IMR-90 (cell line): ENCODE measurements around the gene MYO3B. TPM values are rescaled to one million over a fixed set of nuclear protein-coding genes. Genes with fewer than 3 reads are reported as not detected.

Source experiments
- ATAC-seq: fragments of 200-7000 bp; cut with Tn5 transposase; 2 replicates; pipeline ENCODE4 v1.9.1; 2020; ENCODE audit warnings: low read depth, mild to moderate bottlenecking, moderate library complexity
- BruUV-seq: library from RNA; stranded (reverse); fragments of 400-500 nt; replicated peaks from 2 replicates; lab custom pipeline; 2021; lab: Mats Ljungman, UMichigan
- CTCF ChIA-PET: fragments of 300-600 bp; formaldehyde crosslinking; extraction: SDS; loops from one replicate; lab custom pipeline; 2021; ENCODE audit warnings: antibody characterized with exemption; lab: Yijun Ruan, JAX
- POLR2A ChIA-PET: fragments of 300-600 bp; sonication (Branson Sonifier 250); formaldehyde crosslinking; loops from one replicate; lab custom pipeline; 2022; ENCODE audit warnings: antibody characterized with exemption; ENCODE audit not compliant: unreplicated experiment; lab: Charles Lee
- DNase-seq: peaks from one replicate; pipeline ENCODE4 v3.0.0; 2013
- H2AFZ ChIP-seq: replicated peaks from 2 replicates; pipeline ENCODE3; 2013; ENCODE audit warnings: low read length, mild to moderate bottlenecking; ENCODE audit not compliant: poor library complexity
- H2AK5ac ChIP-seq: 2 replicates; pipeline ENCODE4 v1.6.1; 2013; ENCODE audit warnings: low read depth, low read length, inconsistent platforms
- H2AK9ac ChIP-seq: replicated peaks from 2 replicates; pipeline ENCODE3; 2013; ENCODE audit warnings: mild to moderate bottlenecking, low read depth, low read length, moderate library complexity; ENCODE audit not compliant: poor library complexity
- H2BK120ac ChIP-seq: 2 replicates; pipeline ENCODE4 v1.6.1; 2013; ENCODE audit warnings: low read depth, low read length, inconsistent platforms
- H2BK15ac ChIP-seq: 3 replicates; pipeline ENCODE4 v1.6.1; 2013; ENCODE audit warnings: low read depth, low read length, inconsistent platforms
- H2BK20ac ChIP-seq: 2 replicates; pipeline ENCODE4 v1.6.1; 2013; ENCODE audit warnings: low read depth, mild to moderate bottlenecking, inconsistent platforms, low read length, moderate library complexity
- H2BK5ac ChIP-seq: 2 replicates; pipeline ENCODE4 v1.6.1; 2013; ENCODE audit warnings: mild to moderate bottlenecking, low read depth, low read length, inconsistent platforms; ENCODE audit not compliant: poor library complexity, severe bottlenecking
- H3K14ac ChIP-seq: replicated peaks from 2 replicates; pipeline ENCODE4 v1.6.1; 2013; ENCODE audit warnings: low read depth, low read length, inconsistent platforms
- H3K18ac ChIP-seq: 2 replicates; pipeline ENCODE4 v1.6.1; 2013; ENCODE audit warnings: low read depth, low read length, control low read depth
- H3K23ac ChIP-seq: 2 replicates; pipeline ENCODE4 v1.6.1; 2013; ENCODE audit warnings: low read depth, low read length, inconsistent platforms
- H3K27ac ChIP-seq: 2 replicates; pipeline ENCODE4 v1.5.1; 2013; ENCODE audit warnings: mild to moderate bottlenecking, control low read depth, low read length; ENCODE audit not compliant: insufficient read depth
- H3K27me3 ChIP-seq: 2 replicates; pipeline ENCODE4 v1.6.1; 2013; ENCODE audit warnings: low read length; ENCODE audit not compliant: control insufficient read depth, insufficient read depth
- H3K36me3 ChIP-seq: 2 replicates; pipeline ENCODE4 v1.6.1; 2013; ENCODE audit warnings: low read length, mixed read lengths; ENCODE audit not compliant: control insufficient read depth, insufficient read depth
- H3K4ac ChIP-seq: 2 replicates; pipeline ENCODE4 v1.6.1; 2013; ENCODE audit warnings: low read depth, low read length, inconsistent platforms
- H3K4me1 ChIP-seq: 2 replicates; pipeline ENCODE4 v1.6.1; 2013; ENCODE audit warnings: low read length, mixed read lengths; ENCODE audit not compliant: control insufficient read depth, insufficient read depth
- H3K4me2 ChIP-seq: 2 replicates; pipeline ENCODE4 v1.6.1; 2013; ENCODE audit warnings: low read depth, mild to moderate bottlenecking, control low read depth, low read length, moderate library complexity
- H3K4me3 ChIP-seq: 2 replicates; pipeline ENCODE4 v1.5.1; 2013; ENCODE audit warnings: low read depth, mild to moderate bottlenecking, control low read depth, low read length, moderate library complexity; ENCODE audit not compliant: insufficient read depth
- H3K56ac ChIP-seq: 2 replicates; pipeline ENCODE4 v1.6.1; 2013; ENCODE audit warnings: low read length, inconsistent platforms; ENCODE audit not compliant: insufficient read depth; ENCODE audit errors: extremely low read depth
- H3K79me1 ChIP-seq, 2 experiments: 2 replicates each; pipeline ENCODE4 v1.6.1; 2013; ENCODE audit warnings: low read length in 2 of 2, inconsistent platforms in 1 of 2, low read depth in 1 of 2
- H3K9ac ChIP-seq: 2 replicates; pipeline ENCODE4 v1.6.1; 2013; ENCODE audit warnings: low read depth, low read length, control low read depth
- H3K9me1 ChIP-seq: 2 replicates; pipeline ENCODE4 v1.6.1; 2013; ENCODE audit warnings: low read length, inconsistent platforms; ENCODE audit not compliant: insufficient read depth
- H3K9me3 ChIP-seq: 2 replicates; pipeline ENCODE4 v1.6.1; 2013; ENCODE audit warnings: low read length; ENCODE audit not compliant: control insufficient read depth, insufficient read depth
- H4K20me1 ChIP-seq: 2 replicates; pipeline ENCODE4 v1.6.1; 2013; ENCODE audit warnings: low read length, inconsistent platforms; ENCODE audit not compliant: insufficient read depth
- H4K5ac ChIP-seq: 2 replicates; pipeline ENCODE4 v1.6.1; 2013; ENCODE audit warnings: mild to moderate bottlenecking, low read depth, low read length, control low read depth
- H4K8ac ChIP-seq, 2 experiments: 2 replicates each; pipeline ENCODE4 v1.6.1; 2013; ENCODE audit warnings: low read depth in 2 of 2, low read length in 2 of 2, control low read depth in 1 of 2, inconsistent platforms in 1 of 2
- H4K91ac ChIP-seq: 2 replicates; pipeline ENCODE4 v1.6.1; 2013; ENCODE audit warnings: low read depth, low read length, inconsistent platforms; ENCODE audit not compliant: insufficient read depth
- BHLHE40 ChIP-seq: fragments of 150-350 bp; IDR thresholded peaks from 2 replicates; pipeline ENCODE4 v1.6.1; 2016; ENCODE audit warnings: mild to moderate bottlenecking, low read depth, low read length
- CEBPB ChIP-seq: IDR thresholded peaks from 2 replicates; pipeline ENCODE4 v1.6.1; 2012; ENCODE audit warnings: low read depth, low read length, improper control_type of control experiment
- CHD1 ChIP-seq: IDR thresholded peaks from 2 replicates; pipeline ENCODE4 v1.6.1; 2012; ENCODE audit warnings: low read depth, low read length, improper control_type of control experiment
- FOS ChIP-seq: fragments of 150-350 bp; IDR thresholded peaks from 2 replicates; pipeline ENCODE4 v1.6.1; 2016; ENCODE audit warnings: low read depth, low read length
- MAZ ChIP-seq: IDR thresholded peaks from 2 replicates; pipeline ENCODE4 v1.6.1; 2012; ENCODE audit warnings: low read depth, mild to moderate bottlenecking, low read length, improper control_type of control experiment, moderate library complexity, borderline replicate concordance
- NFE2L2 ChIP-seq: fragments of 150-350 bp; IDR thresholded peaks from 2 replicates; pipeline ENCODE4 v1.6.1; 2016; ENCODE audit warnings: low read depth, mild to moderate bottlenecking, low read length
- POLR2A ChIP-seq: IDR thresholded peaks from 2 replicates; pipeline ENCODE4 v1.6.1; 2012; ENCODE audit warnings: mild to moderate bottlenecking, low read depth, low read length
- RAD21 ChIP-seq: IDR thresholded peaks from 2 replicates; pipeline ENCODE4 v1.6.1; 2012; ENCODE audit warnings: low read length, improper control_type of control experiment
- RCOR1 ChIP-seq: IDR thresholded peaks from 2 replicates; pipeline ENCODE4 v1.6.1; 2012; ENCODE audit warnings: mild to moderate bottlenecking, low read length, improper control_type of control experiment; ENCODE audit not compliant: insufficient replicate concordance
- SMC3 ChIP-seq: fragments of 150-350 bp; IDR thresholded peaks from 2 replicates; pipeline ENCODE4 v1.6.1; 2016; ENCODE audit warnings: low read depth, mild to moderate bottlenecking, antibody characterized with exemption, low read length, moderate library complexity
- WGBS, 2 experiments: methylation state at CpG; one replicate each; pipeline versions ENCODE4 v1.1.5 to v1.1.7; 2013; ENCODE audit warnings: missing lambda C conversion rate in 2 of 2; ENCODE audit not compliant: insufficient read length in 1 of 2; ENCODE audit errors: extremely low coverage in 2 of 2; 5-methylcytosine and 5-hydroxymethylcytosine counted together
- dilution Hi-C: fragments of 300-500 bp; cut with HindIII; formaldehyde crosslinking; loops from one replicate; pipeline ENCODE4 v1.14.3; 2018; ENCODE audit warnings: low sequenced_read_pairs; ENCODE audit not compliant: unreplicated experiment
- in situ Hi-C: fragments of 300-500 bp; cut with MboI; formaldehyde crosslinking; loops from 3 replicates; pipeline ENCODE4 v1.14.3; 2019; ENCODE audit warnings: low sequenced_read_pairs, inconsistent platforms, mixed read lengths
- intact Hi-C: fragments of 100-400 bp; cut with micrococcal nuclease; formaldehyde crosslinking; loops from 2 replicates; pipeline ENCODE4 v1.10.0; 2022
- polyA plus RNA-seq, 3 experiments: library from polyadenylated mRNA; depleted of rRNA; stranded (reverse); fragments of >200 nt; gene quantifications; 2 replicates each; pipeline ENCODE4 v1.2.3, GENCODE V29; 2012; ENCODE audit warnings: low replicate concordance in 1 of 3
- total RNA-seq: library from RNA; depleted of rRNA; stranded (reverse); fragments of >200 nt; gene quantifications from 2 replicates; pipeline ENCODE4 v1.2.3, GENCODE V29; 2012
- TF ChIP-seq, protein P1 (sequence below): fragments of 150-350 bp; IDR thresholded peaks from 2 replicates; pipeline ENCODE4 v1.6.1; 2016; ENCODE audit warnings: low read depth, mild to moderate bottlenecking, low read length, moderate library complexity, borderline replicate concordance
- TF ChIP-seq, protein P2 (sequence below): conservative IDR thresholded peaks from 2 replicates; pipeline ENCODE4 v1.5.1; 2012; ENCODE audit warnings: mild to moderate bottlenecking, low read depth, low read length, improper control_type of control experiment

MYO3B gene
- total and polyA plus RNA-seq, 2 of the 4 experiments (the other 2 are of a cell fraction), result 0.02 TPM; not detected in 1

DNA sequence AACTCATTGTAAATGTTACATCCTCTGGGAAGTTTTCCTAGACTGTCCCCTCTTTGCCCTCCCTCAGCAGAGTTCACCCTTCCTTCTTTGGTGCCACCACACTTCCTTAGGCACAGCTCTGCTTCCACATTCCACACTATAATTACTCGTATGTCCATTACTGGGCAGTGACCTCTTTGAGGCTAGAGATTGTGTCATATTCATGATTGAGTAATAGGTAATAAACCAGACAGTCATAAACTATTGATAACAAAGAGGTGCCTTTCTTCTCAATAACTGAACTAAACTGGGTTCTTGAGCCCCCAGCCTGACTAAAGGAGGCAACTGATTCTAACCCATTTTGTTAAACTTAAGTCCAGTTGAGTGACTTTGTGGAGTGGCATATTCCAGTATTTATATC, 28.3 kb downstream of the MYO3B start:
- Histone ChIP-seq H4K91ac (no peak overlapping the region), H3K79me1 (no peaks in the 10 kb centered on the region), H3K9me3 (no peaks in the 10 kb centered on the region), H3K23ac (no peak overlapping the region), H2BK5ac (no peak overlapping the region), H3K36me3 (no peaks in the 10 kb centered on the region), H2AK5ac (no peak overlapping the region), H2BK20ac (no peak overlapping the region), H4K20me1 (no peaks in the 10 kb centered on the region), H3K14ac (no peak overlapping the region), H3K4me3 (no peak overlapping the region), H2BK15ac (no peak overlapping the region), H3K27ac (no peak overlapping the region), H2AK9ac (no peak overlapping the region), H3K4me2 (no peak overlapping the region), H2BK120ac (no peak overlapping the region), H4K8ac (no peak overlapping the region), H3K56ac (no peak overlapping the region), H3K18ac (no peak overlapping the region), H3K9me1 (no peaks in the 10 kb centered on the region; the same call in 1 of the 2 replicates), H2AFZ (no peak overlapping the region), H3K9ac (no peak overlapping the region), H3K4me1 (no peaks in the 10 kb centered on the region), H3K27me3 (no peaks in the 10 kb centered on the region), H4K5ac (no peak overlapping the region), H3K4ac (no peak overlapping the region)
- no CpG with 5 or more reads among the region's 1 CpG for WGBS, 2 experiments
- CTCF ChIA-PET, result no interaction called here
- ATAC-seq (no peak), DNase-seq (no peak)
- TF ChIP-seq RCOR1 (no peak), FOS (no peak), CEBPB (no peak), CHD1 (no peak), MAZ (no peak), POLR2A (no peak), NFE2L2 (no peak), BHLHE40 (no peak), RAD21 (no peak), SMC3 (no peak)
- TF ChIP-seq, protein P1, sequence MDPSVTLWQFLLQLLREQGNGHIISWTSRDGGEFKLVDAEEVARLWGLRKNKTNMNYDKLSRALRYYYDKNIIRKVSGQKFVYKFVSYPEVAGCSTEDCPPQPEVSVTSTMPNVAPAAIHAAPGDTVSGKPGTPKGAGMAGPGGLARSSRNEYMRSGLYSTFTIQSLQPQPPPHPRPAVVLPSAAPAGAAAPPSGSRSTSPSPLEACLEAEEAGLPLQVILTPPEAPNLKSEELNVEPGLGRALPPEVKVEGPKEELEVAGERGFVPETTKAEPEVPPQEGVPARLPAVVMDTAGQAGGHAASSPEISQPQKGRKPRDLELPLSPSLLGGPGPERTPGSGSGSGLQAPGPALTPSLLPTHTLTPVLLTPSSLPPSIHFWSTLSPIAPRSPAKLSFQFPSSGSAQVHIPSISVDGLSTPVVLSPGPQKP, result no peak
- TF ChIP-seq, protein P2, sequence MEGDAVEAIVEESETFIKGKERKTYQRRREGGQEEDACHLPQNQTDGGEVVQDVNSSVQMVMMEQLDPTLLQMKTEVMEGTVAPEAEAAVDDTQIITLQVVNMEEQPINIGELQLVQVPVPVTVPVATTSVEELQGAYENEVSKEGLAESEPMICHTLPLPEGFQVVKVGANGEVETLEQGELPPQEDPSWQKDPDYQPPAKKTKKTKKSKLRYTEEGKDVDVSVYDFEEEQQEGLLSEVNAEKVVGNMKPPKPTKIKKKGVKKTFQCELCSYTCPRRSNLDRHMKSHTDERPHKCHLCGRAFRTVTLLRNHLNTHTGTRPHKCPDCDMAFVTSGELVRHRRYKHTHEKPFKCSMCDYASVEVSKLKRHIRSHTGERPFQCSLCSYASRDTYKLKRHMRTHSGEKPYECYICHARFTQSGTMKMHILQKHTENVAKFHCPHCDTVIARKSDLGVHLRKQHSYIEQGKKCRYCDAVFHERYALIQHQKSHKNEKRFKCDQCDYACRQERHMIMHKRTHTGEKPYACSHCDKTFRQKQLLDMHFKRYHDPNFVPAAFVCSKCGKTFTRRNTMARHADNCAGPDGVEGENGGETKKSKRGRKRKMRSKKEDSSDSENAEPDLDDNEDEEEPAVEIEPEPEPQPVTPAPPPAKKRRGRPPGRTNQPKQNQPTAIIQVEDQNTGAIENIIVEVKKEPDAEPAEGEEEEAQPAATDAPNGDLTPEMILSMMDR, result no peak
- no TSS peak for BruUV-seq
- POLR2A ChIA-PET, result no interaction called here
- in situ Hi-C loops, result no loop called here
- intact Hi-C loops, result no loop called here
- dilution Hi-C loops, result no loop called here
